GM21423 (cell line): ENCODE data around the gene SECTM1.

ENCODE experiments used
- ATAC-seq: cut with Tn5 transposase; IDR thresholded peaks from one replicate; pipeline ENCODE4 v1.9.1; 2021; ENCODE audit warnings: mild to moderate bottlenecking, moderate library complexity; ENCODE audit not compliant: unreplicated experiment

Gene SECTM1

GRCh38 chr17:82283208-82283749, 50.3 kb downstream of the SECTM1 start:
- no peak for ATAC-seq

GRCh38 chr17:82282239-82283207, 51.0 kb downstream of the SECTM1 start:
- ATAC-seq: no peak

- no peak for ATAC-seq
Observed at GRCh38 chr17:82281502-82282238, 51.9 kb downstream of the SECTM1 start.

GRCh38 chr17:82281076-82281475, 52.5 kb downstream of the SECTM1 start:
- ATAC-seq: no peak

- no peak for ATAC-seq
Observed at GRCh38 chr17:82280537-82280936, 53.0 kb downstream of the SECTM1 start.

- no peak for ATAC-seq
Observed at GRCh38 chr17:82278786-82279391, 54.7 kb downstream of the SECTM1 start.

GRCh38 chr17:82278308-82278707, 55.3 kb downstream of the SECTM1 start:
- no peak for ATAC-seq

- ATAC-seq: no peak
Observed at GRCh38 chr17:82277851-82278250, 55.7 kb downstream of the SECTM1 start.

- no peak for ATAC-seq
Observed at GRCh38 chr17:82276938-82277337, 56.6 kb downstream of the SECTM1 start.

- no peak for ATAC-seq
Observed at GRCh38 chr17:82275326-82275725, 58.2 kb downstream of the SECTM1 start.

GRCh38 chr17:82274134-82275020, 59.2 kb downstream of the SECTM1 start:
- no peak for ATAC-seq

GRCh38 chr17:82273327-82274133, 60.0 kb downstream of the SECTM1 start, which contains the start of gene CSNK1D:
Gene CSNK1D (minus strand): TSS chr17:82273700. CDS start chr17:82273381, 319 bp downstream.
- ATAC-seq: peak; percentile 81

- ATAC-seq: peak; percentile 2
Observed at GRCh38 chr17:82272495-82273326, 60.9 kb downstream of the SECTM1 start.

- no peak for ATAC-seq
Observed at GRCh38 chr17:82271401-82271800, 62.2 kb downstream of the SECTM1 start.
